Endometrial microvascular endothelial cells (primary cell): ENCODE measurements around the gene MEIOB. TPM values are rescaled to one million over a fixed set of nuclear protein-coding genes. Genes with fewer than 3 reads are reported as not detected.
"Not testable (repeated sequence)": the region's sequence is repeated elsewhere in the genome, so short reads cannot be mapped to it uniquely, and the experiment has no call there.

Source experiments
- in situ Hi-C: cut with HindIII; loops from 2 replicates; pipeline ENCODE4 v1.10.0; 2017; ENCODE audit warnings: low sequenced_read_pairs, low pct_unique_long_range_greater_than_20kb; ENCODE audit errors: inconsistent ontology term
- total RNA-seq: library from RNA; depleted of rRNA; stranded (reverse); fragments of >200 nt; gene quantifications from one replicate; pipeline ENCODE4 v1.2.3, GENCODE V29; 2015; ENCODE audit errors: inconsistent ontology term

The MEIOB gene
- total RNA-seq, result not detected

- in situ Hi-C loops, result no loop called here
Measured at GRCh38 chr16:1871974-1872635, at the start of gene MEIOB. MEIOB (minus strand) TSS chr16:1872164; CDS start chr16:1868175, 3,989 bp downstream.

GRCh38 chr16:1920727-1921171 lies 48.8 kb upstream of the MEIOB start:
- in situ Hi-C loops, result no loop called here

GRCh38 chr16:1920122-1920521 lies 48.2 kb upstream of the MEIOB start:
- in situ Hi-C loops, result not testable (repeated sequence)

GRCh38 chr16:1919327-1919998 lies 47.5 kb upstream of the MEIOB start:
- in situ Hi-C loops, result no loop called here

- in situ Hi-C loops, result no loop called here
Measured at GRCh38 chr16:1918351-1919326, 46.7 kb upstream of the MEIOB start, which contains the start of gene HS3ST6. HS3ST6 (minus strand) TSS chr16:1918415; CDS start chr16:1918323, 92 bp downstream.

GRCh38 chr16:1917665-1918350 lies 45.8 kb upstream of the MEIOB start:
- in situ Hi-C loops, result no loop called here

- in situ Hi-C loops, result no loop called here
Measured at GRCh38 chr16:1917056-1917664, 45.2 kb upstream of the MEIOB start.

GRCh38 chr16:1916640-1916990 lies 44.7 kb upstream of the MEIOB start:
- in situ Hi-C loops, result no loop called here

GRCh38 chr16:1915732-1916639 lies 44.0 kb upstream of the MEIOB start:
- in situ Hi-C loops, result no loop called here

GRCh38 chr16:1914988-1915387 lies 43.0 kb upstream of the MEIOB start:
- in situ Hi-C loops, result no loop called here

GRCh38 chr16:1914084-1914608 lies 42.2 kb upstream of the MEIOB start:
- in situ Hi-C loops, result no loop called here

- in situ Hi-C loops, result no loop called here
Measured at GRCh38 chr16:1913327-1914083, 41.5 kb upstream of the MEIOB start.

- in situ Hi-C loops, result no loop called here
Measured at GRCh38 chr16:1912215-1912543, 40.2 kb upstream of the MEIOB start.

GRCh38 chr16:1911467-1912214 lies 39.7 kb upstream of the MEIOB start:
- in situ Hi-C loops, result no loop called here

GRCh38 chr16:1909561-1910231 lies 37.7 kb upstream of the MEIOB start:
- in situ Hi-C loops, result no loop called here

GRCh38 chr16:1908983-1909382 lies 37.0 kb upstream of the MEIOB start:
- in situ Hi-C loops, result no loop called here
